WTC11 (cell line): ENCODE data around the gene HACD2. TPM values are rescaled to one million over a fixed set of nuclear protein-coding genes. Genes with fewer than 3 reads are reported as not detected.

Experiments used
- ATAC-seq: fragments of 200-7000 bp; cut with Tn5 transposase; 2 replicates; pipeline ENCODE4 v1.10.0; 2021; ENCODE audit warnings: mild to moderate bottlenecking, moderate library complexity
- CTCF ChIA-PET: fragments of 300-600 bp; sonication (Branson Sonifier 250); formaldehyde crosslinking; loops from one replicate; lab custom pipeline; 2021; ENCODE audit warnings: antibody characterized with exemption; lab: Charles Lee
- POLR2A ChIA-PET: fragments of 350-600 bp; sonication (Branson Sonifier 250); formaldehyde crosslinking; loops from one replicate; lab custom pipeline; 2021; ENCODE audit warnings: antibody characterized with exemption; lab: Charles Lee
- DNase-seq: peaks from one replicate; pipeline ENCODE4 v3.0.0; 2021; ENCODE audit warnings: low spot score
- H3K27ac Mint-ChIP-seq: 2 replicates; pipeline ENCODE4 v1.8.0; 2021; ENCODE audit warnings: mixed read lengths
- H3K27me3 Mint-ChIP-seq: 2 replicates; pipeline ENCODE4 v1.8.0; 2021; ENCODE audit warnings: low read depth, mild to moderate bottlenecking, moderate library complexity, mixed read lengths
- H3K36me3 Mint-ChIP-seq: 2 replicates; pipeline ENCODE4 v1.8.0; 2021; ENCODE audit warnings: mixed read lengths
- H3K4me1 Mint-ChIP-seq: 2 replicates; pipeline ENCODE4 v1.8.0; 2022; ENCODE audit warnings: mixed read lengths
- H3K4me3 Mint-ChIP-seq: 2 replicates; pipeline ENCODE4 v1.8.0; 2021; ENCODE audit warnings: mild to moderate bottlenecking, moderate library complexity, mixed read lengths
- H3K9me3 Mint-ChIP-seq: 2 replicates; pipeline ENCODE4 v1.8.0; 2021; ENCODE audit warnings: mixed read lengths
- ATF1 ChIP-seq: sonication (generic); formaldehyde crosslinking; IDR thresholded peaks from 2 replicates; pipeline ENCODE4 v1.8.1; 2023; ENCODE audit warnings: mild to moderate bottlenecking, moderate library complexity, missing genetic modification reagents
- FOXJ3 ChIP-seq: sonication (generic); formaldehyde crosslinking; IDR thresholded peaks from 2 replicates; pipeline ENCODE4 v1.9.0; 2021; ENCODE audit warnings: missing genetic modification reagents, mild to moderate bottlenecking, borderline replicate concordance
- GTF2I ChIP-seq: fragments of 250-450 bp; sonication (Bioruptor Pico); conservative IDR thresholded peaks from 2 replicates; pipeline ENCODE4 v1.4.0; 2021; ENCODE audit warnings: mild to moderate bottlenecking
- JUN ChIP-seq: sonication (generic); formaldehyde crosslinking; IDR thresholded peaks from 2 replicates; pipeline ENCODE4 v1.8.0; 2023; ENCODE audit warnings: mild to moderate bottlenecking, missing genetic modification reagents
- NR1H2 ChIP-seq: sonication (generic); formaldehyde crosslinking; IDR thresholded peaks from 2 replicates; pipeline ENCODE4 v1.9.0; 2021; ENCODE audit warnings: mild to moderate bottlenecking, moderate library complexity, missing genetic modification reagents
- RORB ChIP-seq: fragments of 250-450 bp; sonication (Bioruptor Pico); IDR thresholded peaks from 2 replicates; pipeline ENCODE4 v1.9.0; 2021; ENCODE audit warnings: mild to moderate bottlenecking
- SMAD4 ChIP-seq: sonication (generic); formaldehyde crosslinking; IDR thresholded peaks from 2 replicates; pipeline ENCODE4 v1.8.0; 2022; ENCODE audit warnings: mild to moderate bottlenecking, missing genetic modification reagents
- SOX15 ChIP-seq: fragments of 250-450 bp; sonication (Bioruptor Pico); IDR thresholded peaks from 2 replicates; pipeline ENCODE4 v1.9.0; 2021; ENCODE audit warnings: mild to moderate bottlenecking
- SP1 ChIP-seq: sonication (generic); formaldehyde crosslinking; conservative IDR thresholded peaks from 2 replicates; pipeline ENCODE4 v1.8.1; 2022; ENCODE audit warnings: missing genetic modification reagents
- TEAD1 ChIP-seq: sonication (generic); formaldehyde crosslinking; IDR thresholded peaks from 2 replicates; pipeline ENCODE4 v1.8.0; 2022; ENCODE audit warnings: mild to moderate bottlenecking, missing genetic modification reagents
- TP53 ChIP-seq: sonication (generic); formaldehyde crosslinking; IDR thresholded peaks from 2 replicates; pipeline ENCODE4 v1.8.1; 2023; ENCODE audit warnings: mild to moderate bottlenecking, missing genetic modification reagents
- ZNF121 ChIP-seq: sonication (generic); formaldehyde crosslinking; IDR thresholded peaks from 2 replicates; pipeline ENCODE4 v1.8.0; 2023; ENCODE audit warnings: missing genetic modification reagents
- total RNA-seq: library from RNA; stranded (reverse); gene quantifications from 3 replicates; pipeline ENCODE4 v1.2.3, GENCODE V29; 2021
- TF ChIP-seq, protein P1 (sequence below): sonication (generic); formaldehyde crosslinking; IDR thresholded peaks from 2 replicates; pipeline ENCODE4 v1.8.1; 2023; ENCODE audit warnings: mild to moderate bottlenecking, missing genetic modification reagents, moderate library complexity
- TF ChIP-seq, protein P2 (sequence below): sonication (generic); formaldehyde crosslinking; IDR thresholded peaks from 2 replicates; pipeline ENCODE4 v1.8.0; 2022; ENCODE audit warnings: mild to moderate bottlenecking, missing genetic modification reagents
- TF ChIP-seq, protein P3 (sequence below): sonication (generic); formaldehyde crosslinking; IDR thresholded peaks from 2 replicates; pipeline ENCODE4 v1.8.1; 2022; ENCODE audit warnings: low read depth, mild to moderate bottlenecking, moderate library complexity, missing genetic modification reagents, borderline replicate concordance
- TF ChIP-seq, protein P4 (sequence below): sonication (generic); formaldehyde crosslinking; IDR thresholded peaks from 2 replicates; pipeline ENCODE4 v1.8.0; 2022; ENCODE audit warnings: mild to moderate bottlenecking, missing genetic modification reagents
- TF ChIP-seq, protein P5 (sequence below): fragments of 250-450 bp; sonication (Bioruptor Pico); conservative IDR thresholded peaks from 2 replicates; pipeline ENCODE4 v1.9.0; 2021; ENCODE audit warnings: mild to moderate bottlenecking
- TF ChIP-seq, protein P6 (sequence below): fragments of 250-450 bp; sonication (Bioruptor Pico); IDR thresholded peaks from 2 replicates; pipeline ENCODE4 v2.1.2; 2022; ENCODE audit warnings: mild to moderate bottlenecking, moderate library complexity
- TF ChIP-seq, protein P7 (sequence below): sonication (generic); formaldehyde crosslinking; IDR thresholded peaks from 2 replicates; pipeline ENCODE4 v1.8.1; 2022; ENCODE audit warnings: missing genetic modification reagents, borderline replicate concordance

The HACD2 gene
- total RNA-seq, 1 experiment from 2014 or later = 26.1 TPM

DNA sequence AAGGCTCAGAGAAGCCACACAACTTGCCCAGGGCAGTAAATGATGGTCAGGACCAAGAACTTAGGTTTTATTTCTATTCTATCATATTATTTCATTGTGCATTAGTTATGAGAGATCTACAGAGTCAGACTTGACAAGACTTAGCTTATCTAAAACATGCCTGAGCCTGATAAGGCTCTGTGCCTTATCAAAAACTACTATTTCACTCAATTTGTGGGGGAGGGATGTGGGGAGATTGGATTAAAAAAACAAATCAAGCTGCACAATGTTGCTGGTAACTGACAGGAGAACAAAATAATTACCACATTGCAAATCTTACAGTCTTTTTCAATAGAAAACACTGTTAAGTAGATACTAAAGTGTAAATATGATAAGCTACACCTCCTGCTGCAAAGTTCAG is 16.0 kb downstream of the HACD2 start:
- Mint-ChIP-seq H3K27me3 (no peaks in the 10 kb centered on the region), H3K4me3 (no peak overlapping the region), H3K9me3 (no peaks in the 10 kb centered on the region), H3K36me3 (peaks cover 7% of the 10 kb centered on the region; the same call in 1 of the 2 replicates), H3K27ac (no peak overlapping the region), H3K4me1 (peaks cover 19% of the 10 kb centered on the region)
- ChIA-PET CTCF (no interaction called here), POLR2A (no interaction called here)
- TF ChIP-seq TEAD1 (CRISPR knock-in tag) = no peak
- no peak for TF ChIP-seq TP53 (CRISPR knock-in tag)
- no peak for TF ChIP-seq ATF1 (CRISPR knock-in tag)
- TF ChIP-seq FOXJ3 (CRISPR knock-in tag) = no peak
- TF ChIP-seq, protein P1, sequence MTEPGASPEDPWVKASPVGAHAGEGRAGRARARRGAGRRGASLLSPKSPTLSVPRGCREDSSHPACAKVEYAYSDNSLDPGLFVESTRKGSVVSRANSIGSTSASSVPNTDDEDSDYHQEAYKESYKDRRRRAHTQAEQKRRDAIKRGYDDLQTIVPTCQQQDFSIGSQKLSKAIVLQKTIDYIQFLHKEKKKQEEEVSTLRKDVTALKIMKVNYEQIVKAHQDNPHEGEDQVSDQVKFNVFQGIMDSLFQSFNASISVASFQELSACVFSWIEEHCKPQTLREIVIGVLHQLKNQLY (CRISPR knock-in tag) = no peak
- TF ChIP-seq SOX15 (CRISPR knock-in tag) = no peak
- TF ChIP-seq, protein P2, sequence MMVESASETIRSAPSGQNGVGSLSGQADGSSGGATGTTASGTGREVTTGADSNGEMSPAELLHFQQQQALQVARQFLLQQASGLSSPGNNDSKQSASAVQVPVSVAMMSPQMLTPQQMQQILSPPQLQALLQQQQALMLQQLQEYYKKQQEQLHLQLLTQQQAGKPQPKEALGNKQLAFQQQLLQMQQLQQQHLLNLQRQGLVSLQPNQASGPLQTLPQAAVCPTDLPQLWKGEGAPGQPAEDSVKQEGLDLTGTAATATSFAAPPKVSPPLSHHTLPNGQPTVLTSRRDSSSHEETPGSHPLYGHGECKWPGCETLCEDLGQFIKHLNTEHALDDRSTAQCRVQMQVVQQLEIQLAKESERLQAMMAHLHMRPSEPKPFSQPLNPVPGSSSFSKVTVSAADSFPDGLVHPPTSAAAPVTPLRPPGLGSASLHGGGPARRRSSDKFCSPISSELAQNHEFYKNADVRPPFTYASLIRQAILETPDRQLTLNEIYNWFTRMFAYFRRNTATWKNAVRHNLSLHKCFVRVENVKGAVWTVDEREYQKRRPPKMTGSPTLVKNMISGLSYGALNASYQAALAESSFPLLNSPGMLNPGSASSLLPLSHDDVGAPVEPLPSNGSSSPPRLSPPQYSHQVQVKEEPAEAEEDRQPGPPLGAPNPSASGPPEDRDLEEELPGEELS (CRISPR knock-in tag) = no peak
- no peak for TF ChIP-seq SP1 (CRISPR knock-in tag)
- TF ChIP-seq ZNF121 (CRISPR knock-in tag) = no peak
- TF ChIP-seq, protein P3, sequence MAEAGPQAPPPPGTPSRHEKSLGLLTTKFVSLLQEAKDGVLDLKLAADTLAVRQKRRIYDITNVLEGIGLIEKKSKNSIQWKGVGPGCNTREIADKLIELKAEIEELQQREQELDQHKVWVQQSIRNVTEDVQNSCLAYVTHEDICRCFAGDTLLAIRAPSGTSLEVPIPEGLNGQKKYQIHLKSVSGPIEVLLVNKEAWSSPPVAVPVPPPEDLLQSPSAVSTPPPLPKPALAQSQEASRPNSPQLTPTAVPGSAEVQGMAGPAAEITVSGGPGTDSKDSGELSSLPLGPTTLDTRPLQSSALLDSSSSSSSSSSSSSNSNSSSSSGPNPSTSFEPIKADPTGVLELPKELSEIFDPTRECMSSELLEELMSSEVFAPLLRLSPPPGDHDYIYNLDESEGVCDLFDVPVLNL (CRISPR knock-in tag) = no peak
- TF ChIP-seq, protein P4, sequence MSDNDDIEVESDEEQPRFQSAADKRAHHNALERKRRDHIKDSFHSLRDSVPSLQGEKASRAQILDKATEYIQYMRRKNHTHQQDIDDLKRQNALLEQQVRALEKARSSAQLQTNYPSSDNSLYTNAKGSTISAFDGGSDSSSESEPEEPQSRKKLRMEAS (CRISPR knock-in tag) = no peak
- TF ChIP-seq, protein P5, sequence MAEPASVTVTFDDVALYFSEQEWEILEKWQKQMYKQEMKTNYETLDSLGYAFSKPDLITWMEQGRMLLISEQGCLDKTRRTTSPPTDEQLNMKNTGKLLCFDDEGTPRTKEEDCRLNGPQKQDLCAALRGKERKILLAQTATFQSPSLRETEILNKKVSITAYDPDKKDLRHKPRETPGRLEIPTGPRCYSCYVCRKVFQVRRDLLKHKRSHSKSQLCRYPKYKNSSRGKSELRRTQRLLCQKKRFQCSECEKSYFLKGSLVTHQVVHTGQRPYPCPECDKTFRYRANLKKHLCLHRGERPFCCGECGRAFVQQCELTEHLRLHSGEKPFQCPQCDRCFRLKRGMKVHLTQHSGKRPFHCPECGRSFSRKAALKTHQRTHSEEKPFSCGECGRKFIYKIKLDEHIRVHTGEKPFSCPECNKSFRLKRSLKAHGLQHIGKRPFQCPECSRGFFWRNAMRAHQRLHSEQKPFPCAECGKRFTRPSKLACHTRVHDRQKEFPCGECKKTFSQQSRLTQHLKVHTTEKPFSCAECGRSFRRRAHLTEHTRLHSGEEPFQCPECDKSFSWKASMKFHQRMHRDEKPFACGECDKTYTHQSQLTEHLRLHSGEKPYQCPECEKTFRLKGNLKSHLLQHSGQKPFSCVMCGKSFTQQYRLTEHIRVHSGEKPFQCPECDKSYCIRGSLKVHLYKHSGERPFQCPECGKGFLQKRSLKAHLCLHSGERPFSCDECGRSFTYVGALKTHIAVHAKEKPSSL = no peak
- no peak for TF ChIP-seq SMAD4 (CRISPR knock-in tag)
- TF ChIP-seq GTF2I (CRISPR knock-in tag) = no peak
- TF ChIP-seq, protein P6, sequence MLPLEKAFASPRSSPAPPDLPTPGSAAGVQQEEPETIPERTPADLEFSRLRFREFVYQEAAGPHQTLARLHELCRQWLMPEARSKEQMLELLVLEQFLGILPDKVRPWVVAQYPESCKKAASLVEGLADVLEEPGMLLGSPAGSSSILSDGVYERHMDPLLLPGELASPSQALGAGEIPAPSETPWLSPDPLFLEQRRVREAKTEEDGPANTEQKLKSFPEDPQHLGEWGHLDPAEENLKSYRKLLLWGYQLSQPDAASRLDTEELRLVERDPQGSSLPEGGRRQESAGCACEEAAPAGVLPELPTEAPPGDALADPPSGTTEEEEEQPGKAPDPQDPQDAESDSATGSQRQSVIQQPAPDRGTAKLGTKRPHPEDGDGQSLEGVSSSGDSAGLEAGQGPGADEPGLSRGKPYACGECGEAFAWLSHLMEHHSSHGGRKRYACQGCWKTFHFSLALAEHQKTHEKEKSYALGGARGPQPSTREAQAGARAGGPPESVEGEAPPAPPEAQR (CRISPR knock-in tag) = no peak
- no peak for TF ChIP-seq NR1H2 (CRISPR knock-in tag)
- TF ChIP-seq, protein P7, sequence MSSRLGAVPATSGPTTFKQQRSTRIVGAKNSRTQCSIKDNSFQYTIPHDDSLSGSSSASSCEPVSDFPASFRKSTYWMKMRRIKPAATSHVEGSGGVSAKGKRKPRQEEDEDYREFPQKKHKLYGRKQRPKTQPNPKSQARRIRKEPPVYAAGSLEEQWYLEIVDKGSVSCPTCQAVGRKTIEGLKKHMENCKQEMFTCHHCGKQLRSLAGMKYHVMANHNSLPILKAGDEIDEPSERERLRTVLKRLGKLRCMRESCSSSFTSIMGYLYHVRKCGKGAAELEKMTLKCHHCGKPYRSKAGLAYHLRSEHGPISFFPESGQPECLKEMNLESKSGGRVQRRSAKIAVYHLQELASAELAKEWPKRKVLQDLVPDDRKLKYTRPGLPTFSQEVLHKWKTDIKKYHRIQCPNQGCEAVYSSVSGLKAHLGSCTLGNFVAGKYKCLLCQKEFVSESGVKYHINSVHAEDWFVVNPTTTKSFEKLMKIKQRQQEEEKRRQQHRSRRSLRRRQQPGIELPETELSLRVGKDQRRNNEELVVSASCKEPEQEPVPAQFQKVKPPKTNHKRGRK (CRISPR knock-in tag) = no peak
- TF ChIP-seq RORB (CRISPR knock-in tag) = no peak
- no peak for TF ChIP-seq JUN (CRISPR knock-in tag)
- ATAC-seq (no peak), DNase-seq (no peak)
